A549 (cell line): ENCODE results near the gene IMPDH2. TPM values are rescaled to one million over a fixed set of nuclear protein-coding genes. Genes with fewer than 3 reads are reported as not detected.
A peak's percentile ranks its signal among the peaks of the same experiment; 100 is the strongest.

Experiments
- ATAC-seq, 2 experiments: fragments of 200-7000 bp in 1 of 2; fragments of >200 bp in 1 of 2; cut with Nextera tagmentation in 1 of 2; cut with Tn5 transposase in 1 of 2; 3 replicates each; pipeline versions ENCODE4 v1.8.0 to v1.9.1; 2018 to 2020; ENCODE audit warnings: mild to moderate bottlenecking in 1 of 2, moderate library complexity in 1 of 2
- CTCF ChIA-PET: fragments of 300-600 bp; sonication (Branson Sonifier 250); formaldehyde crosslinking; extraction: SDS; loops from one replicate; lab custom pipeline; 2021; ENCODE audit warnings: antibody characterized with exemption, inconsistent platforms; lab: Yijun Ruan, JAX
- POLR2A ChIA-PET: fragments of 350-600 bp; formaldehyde crosslinking; extraction: SDS; loops from one replicate; lab custom pipeline; 2021; ENCODE audit warnings: antibody characterized with exemption, inconsistent platforms; lab: Yijun Ruan, JAX
- DNase-seq, 2 experiments: peaks; one replicate each; pipeline versions ENCODE4 v3.0.0 to v3.0.0-alpha.2; 2011 to 2016; ENCODE audit warnings: low read depth in 1 of 2, low spot score in 1 of 2
- FAIRE-seq: peaks from 2 replicates; lab custom pipeline; 2011; peaks lifted over from hg19 to GRCh38; lab: Jason Lieb, UNC
- H3K27ac ChIP-seq, 2 experiments: fragments of >200 bp; sonication (Bioruptor Twin); formaldehyde crosslinking; 3 replicates each; pipeline ENCODE4 v1.5.1; 2016 to 2017
- H3K4me1 ChIP-seq: fragments of >200 bp; sonication (Bioruptor Twin); formaldehyde crosslinking; 3 replicates; pipeline ENCODE4 v1.6.1; 2016
- H3K4me2 ChIP-seq: fragments of >200 bp; sonication (Bioruptor Twin); formaldehyde crosslinking; 3 replicates; pipeline ENCODE4 v1.6.1; 2016
- H3K4me3 ChIP-seq: fragments of >200 bp; sonication (Bioruptor Twin); formaldehyde crosslinking; 3 replicates; pipeline ENCODE4 v1.5.1; 2016
- H3K9me3 ChIP-seq: fragments of >200 bp; sonication (Bioruptor Twin); formaldehyde crosslinking; 3 replicates; pipeline ENCODE4 v1.6.1; 2016
- CBX2 ChIP-seq: fragments of 200-600 bp; sonication (generic); IDR thresholded peaks from 2 replicates; pipeline ENCODE4 v1.6.1; 2016; ENCODE audit warnings: low read depth, mild to moderate bottlenecking, borderline replicate concordance
- CBX8 ChIP-seq: fragments of 200-600 bp; sonication (generic); IDR thresholded peaks from 2 replicates; pipeline ENCODE4 v1.6.1; 2016
- CHD2 ChIP-seq: fragments of 150-350 bp; IDR thresholded peaks from 2 replicates; pipeline ENCODE4 v1.6.1; 2014; ENCODE audit warnings: low read length; ENCODE audit not compliant: partially characterized antibody
- CHD4 ChIP-seq: fragments of 200-600 bp; sonication (generic); IDR thresholded peaks from 2 replicates; pipeline ENCODE4 v1.6.1; 2016; ENCODE audit warnings: antibody characterized with exemption, mild to moderate bottlenecking, borderline replicate concordance
- EP300 ChIP-seq, 2 experiments: fragments of >200 bp; sonication (Bioruptor Twin); formaldehyde crosslinking; IDR thresholded peaks; 2 replicates in 1 of 2; 3 replicates in 1 of 2; pipeline ENCODE4 v1.6.1; 2016 to 2017
- FOSB ChIP-seq: fragments of 250-450 bp; sonication (Bioruptor Pico); IDR thresholded peaks from 2 replicates; pipeline ENCODE4 v1.5.0; 2020; ENCODE audit warnings: mild to moderate bottlenecking, moderate library complexity
- FOXS1 ChIP-seq: fragments of 250-450 bp; sonication (Bioruptor Pico); IDR thresholded peaks from 2 replicates; pipeline ENCODE4 v1.5.0; 2020; ENCODE audit warnings: mild to moderate bottlenecking, moderate library complexity
- HEYL ChIP-seq: fragments of 250-450 bp; sonication (Bioruptor Pico); IDR thresholded peaks from 2 replicates; pipeline ENCODE4 v1.8.0; 2021; ENCODE audit warnings: mild to moderate bottlenecking, moderate library complexity
- HOXA7 ChIP-seq: fragments of 250-450 bp; sonication (Bioruptor Pico); IDR thresholded peaks from 2 replicates; pipeline ENCODE4 v1.5.0; 2020; ENCODE audit warnings: mild to moderate bottlenecking, moderate library complexity
- JUNB ChIP-seq: fragments of >200 bp; sonication (Bioruptor Twin); formaldehyde crosslinking; IDR thresholded peaks from 2 replicates; pipeline ENCODE4 v1.6.1; 2016
- KDM5A ChIP-seq: fragments of 200-600 bp; sonication (generic); IDR thresholded peaks from 2 replicates; pipeline ENCODE4 v1.6.1; 2016; ENCODE audit warnings: antibody characterized with exemption, mild to moderate bottlenecking
- MAFK ChIP-seq: fragments of 450-650 bp; IDR thresholded peaks from 2 replicates; pipeline ENCODE4 v1.6.1; 2014; ENCODE audit not compliant: partially characterized antibody
- NPAS2 ChIP-seq: fragments of 250-450 bp; sonication (Bioruptor Pico); IDR thresholded peaks from 2 replicates; pipeline ENCODE4 v1.8.0; 2022; ENCODE audit warnings: mild to moderate bottlenecking, moderate library complexity, borderline replicate concordance
- POLR2A ChIP-seq: IDR thresholded peaks from 2 replicates; pipeline ENCODE4 v1.6.1; 2012; ENCODE audit warnings: mild to moderate bottlenecking, low read length
- RAD21 ChIP-seq, 2 experiments: fragments of >200 bp in 1 of 2; sonication (Bioruptor Twin) in 1 of 2; formaldehyde crosslinking in 1 of 2; IDR thresholded peaks in 1 of 2; conservative IDR thresholded peaks in 1 of 2; 2 replicates in 1 of 2; 3 replicates in 1 of 2; pipeline ENCODE4 v1.6.1; 2012 to 2018; ENCODE audit warnings: inconsistent platforms in 1 of 2
- RCOR1 ChIP-seq: fragments of 150-350 bp; IDR thresholded peaks from 2 replicates; pipeline ENCODE4 v1.6.1; 2014; ENCODE audit warnings: antibody characterized with exemption, low read length, low read depth
- RFX5 ChIP-seq: fragments of 450-650 bp; IDR thresholded peaks from 2 replicates; pipeline ENCODE4 v1.7.1; 2014; ENCODE audit warnings: antibody characterized with exemption, mild to moderate bottlenecking, moderate library complexity
- SMC3 ChIP-seq: fragments of >200 bp; sonication (Bioruptor Twin); formaldehyde crosslinking; IDR thresholded peaks from 3 replicates; pipeline ENCODE4 v1.6.1; 2018; ENCODE audit warnings: inconsistent platforms
- SREBF2 ChIP-seq: fragments of 450-650 bp; IDR thresholded peaks from 2 replicates; pipeline ENCODE4 v1.6.1; 2014; ENCODE audit warnings: mild to moderate bottlenecking, moderate library complexity
- TP53 ChIP-seq: fragments of 250-450 bp; sonication (Bioruptor Pico); IDR thresholded peaks from 2 replicates; pipeline ENCODE4 v1.5.0; 2021; ENCODE audit warnings: mild to moderate bottlenecking, moderate library complexity
- ZNF302 ChIP-seq: fragments of 250-450 bp; sonication (Bioruptor Pico); IDR thresholded peaks from 2 replicates; pipeline ENCODE4 v1.9.0; 2021; ENCODE audit warnings: inconsistent platforms, mild to moderate bottlenecking, moderate library complexity
- whole genome bisulfite sequencing: methylation state at CpG from one replicate; pipeline ENCODE4 v1.1.6; 2017; ENCODE audit errors: missing lambda C conversion rate; 5-methylcytosine and 5-hydroxymethylcytosine counted together
- polyA plus RNA-seq, 4 experiments: library from polyadenylated mRNA; depleted of rRNA in 3 of 4; stranded (reverse); fragments of >200 nt; fragmentation: RNase III in 1 of 4; extraction: RNeasy Plus Mini Kit Qiagen cat#74134 plus additional on column Dnase treatment in 1 of 4; gene quantifications; 2 replicates in 3 of 4; 3 replicates in 1 of 4; pipeline ENCODE4 v1.2.3, GENCODE V29; 2011 to 2017
- TF ChIP-seq, protein P1 (sequence below): IDR thresholded peaks from 2 replicates; pipeline ENCODE4 v1.6.1; 2012; ENCODE audit warnings: low read depth, borderline replicate concordance
- TF ChIP-seq, protein P2 (sequence below): fragments of >200 bp; sonication (Bioruptor Twin); formaldehyde crosslinking; IDR thresholded peaks from 3 replicates; pipeline ENCODE4 v1.5.1; 2016
- TF ChIP-seq, protein P3 (sequence below): IDR thresholded peaks from 2 replicates; pipeline ENCODE4 v1.6.1; 2012
- TF ChIP-seq, protein P4 (sequence below): fragments of 250-450 bp; sonication (Bioruptor Pico); IDR thresholded peaks from 2 replicates; pipeline ENCODE4 v1.5.0; 2021; ENCODE audit warnings: mild to moderate bottlenecking, moderate library complexity, borderline replicate concordance
- TF ChIP-seq, protein P5 (sequence below): fragments of 150-350 bp; IDR thresholded peaks from 2 replicates; pipeline ENCODE4 v1.6.1; 2014; ENCODE audit warnings: low read depth, mild to moderate bottlenecking, low read length

IMPDH2 gene
- polyA plus RNA-seq, 2 of the 4 experiments (the other 2 are of a cell fraction), result 175 to 212 TPM

DNA sequence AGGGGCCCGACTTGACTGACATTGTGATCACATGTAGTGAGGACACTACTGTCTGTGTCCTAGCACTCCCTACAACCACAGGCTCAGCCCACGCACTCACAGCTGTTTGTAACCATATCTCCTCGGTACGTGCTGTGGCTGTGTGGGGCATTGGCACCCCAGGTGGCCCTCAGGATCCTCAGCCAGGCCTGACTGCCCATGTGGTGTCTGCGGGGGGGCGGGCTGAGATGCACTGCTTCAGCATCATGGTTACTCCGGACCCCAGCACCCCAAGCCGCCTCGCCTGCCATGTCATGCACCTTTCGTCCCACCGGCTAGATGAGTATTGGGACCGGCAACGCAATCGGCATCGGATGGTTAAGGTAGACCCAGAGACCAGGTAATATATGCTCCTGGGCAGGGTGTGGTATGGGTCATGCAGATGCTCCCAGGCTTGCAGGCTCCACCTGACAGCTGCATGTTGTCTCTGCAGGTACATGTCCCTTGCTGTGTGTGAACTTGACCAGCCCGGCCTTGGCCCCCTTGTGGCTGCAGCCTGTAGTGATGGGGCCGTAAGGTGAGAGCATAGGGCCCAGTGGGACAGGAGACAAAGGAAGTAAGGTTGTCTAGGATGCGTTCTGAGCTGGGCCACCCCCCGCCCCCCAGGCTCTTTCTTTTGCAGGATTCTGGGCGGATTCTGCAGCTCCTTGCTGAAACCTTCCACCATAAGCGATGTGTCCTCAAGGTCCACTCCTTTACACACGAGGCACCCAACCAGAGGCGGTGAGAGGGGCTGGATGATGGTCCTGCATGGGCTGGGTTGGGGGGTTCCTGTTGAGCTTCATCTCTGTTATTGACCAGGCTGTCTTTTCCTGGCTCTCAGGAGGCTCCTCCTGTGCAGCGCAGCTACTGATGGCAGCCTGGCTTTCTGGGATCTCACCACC, 15.2 kb downstream of the IMPDH2 start (continued):
- TF ChIP-seq RAD21 (conservative IDR thresholded peaks at IDR 0.05 in 1 of 2, IDR thresholded peaks at IDR 0.05 in 1 of 2) (peak; percentile 18 to 28; a peak in 1 of 5 replicates), SREBF2 (no peak), SMC3 (peak; percentile 24; the same call in 1 of the 3 replicates), POLR2A (no peak), CHD4 (no peak), NPAS2 (CRISPR knock-in tag) (no peak), TP53 (no peak), KDM5A (no peak), ZNF302 (CRISPR knock-in tag) (no peak), CBX2 (no peak), JUNB (no peak), RFX5 (no peak), HEYL (CRISPR knock-in tag) (no peak), CHD2 (no peak)
- TF ChIP-seq, protein P1, sequence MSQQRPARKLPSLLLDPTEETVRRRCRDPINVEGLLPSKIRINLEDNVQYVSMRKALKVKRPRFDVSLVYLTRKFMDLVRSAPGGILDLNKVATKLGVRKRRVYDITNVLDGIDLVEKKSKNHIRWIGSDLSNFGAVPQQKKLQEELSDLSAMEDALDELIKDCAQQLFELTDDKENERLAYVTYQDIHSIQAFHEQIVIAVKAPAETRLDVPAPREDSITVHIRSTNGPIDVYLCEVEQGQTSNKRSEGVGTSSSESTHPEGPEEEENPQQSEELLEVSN, result no peak
- TF ChIP-seq, protein P2, sequence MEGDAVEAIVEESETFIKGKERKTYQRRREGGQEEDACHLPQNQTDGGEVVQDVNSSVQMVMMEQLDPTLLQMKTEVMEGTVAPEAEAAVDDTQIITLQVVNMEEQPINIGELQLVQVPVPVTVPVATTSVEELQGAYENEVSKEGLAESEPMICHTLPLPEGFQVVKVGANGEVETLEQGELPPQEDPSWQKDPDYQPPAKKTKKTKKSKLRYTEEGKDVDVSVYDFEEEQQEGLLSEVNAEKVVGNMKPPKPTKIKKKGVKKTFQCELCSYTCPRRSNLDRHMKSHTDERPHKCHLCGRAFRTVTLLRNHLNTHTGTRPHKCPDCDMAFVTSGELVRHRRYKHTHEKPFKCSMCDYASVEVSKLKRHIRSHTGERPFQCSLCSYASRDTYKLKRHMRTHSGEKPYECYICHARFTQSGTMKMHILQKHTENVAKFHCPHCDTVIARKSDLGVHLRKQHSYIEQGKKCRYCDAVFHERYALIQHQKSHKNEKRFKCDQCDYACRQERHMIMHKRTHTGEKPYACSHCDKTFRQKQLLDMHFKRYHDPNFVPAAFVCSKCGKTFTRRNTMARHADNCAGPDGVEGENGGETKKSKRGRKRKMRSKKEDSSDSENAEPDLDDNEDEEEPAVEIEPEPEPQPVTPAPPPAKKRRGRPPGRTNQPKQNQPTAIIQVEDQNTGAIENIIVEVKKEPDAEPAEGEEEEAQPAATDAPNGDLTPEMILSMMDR, result peak; percentile 32
- TF ChIP-seq, protein P3, sequence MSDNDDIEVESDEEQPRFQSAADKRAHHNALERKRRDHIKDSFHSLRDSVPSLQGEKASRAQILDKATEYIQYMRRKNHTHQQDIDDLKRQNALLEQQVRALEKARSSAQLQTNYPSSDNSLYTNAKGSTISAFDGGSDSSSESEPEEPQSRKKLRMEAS, result no peak
- TF ChIP-seq, protein P4, sequence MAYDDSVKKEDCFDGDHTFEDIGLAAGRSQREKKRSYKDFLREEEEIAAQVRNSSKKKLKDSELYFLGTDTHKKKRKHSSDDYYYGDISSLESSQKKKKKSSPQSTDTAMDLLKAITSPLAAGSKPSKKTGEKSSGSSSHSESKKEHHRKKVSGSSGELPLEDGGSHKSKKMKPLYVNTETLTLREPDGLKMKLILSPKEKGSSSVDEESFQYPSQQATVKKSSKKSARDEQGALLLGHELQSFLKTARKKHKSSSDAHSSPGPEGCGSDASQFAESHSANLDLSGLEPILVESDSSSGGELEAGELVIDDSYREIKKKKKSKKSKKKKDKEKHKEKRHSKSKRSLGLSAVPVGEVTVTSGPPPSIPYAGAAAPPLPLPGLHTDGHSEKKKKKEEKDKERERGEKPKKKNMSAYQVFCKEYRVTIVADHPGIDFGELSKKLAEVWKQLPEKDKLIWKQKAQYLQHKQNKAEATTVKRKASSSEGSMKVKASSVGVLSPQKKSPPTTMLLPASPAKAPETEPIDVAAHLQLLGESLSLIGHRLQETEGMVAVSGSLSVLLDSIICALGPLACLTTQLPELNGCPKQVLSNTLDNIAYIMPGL (CRISPR knock-in tag), result no peak
- TF ChIP-seq, protein P5, sequence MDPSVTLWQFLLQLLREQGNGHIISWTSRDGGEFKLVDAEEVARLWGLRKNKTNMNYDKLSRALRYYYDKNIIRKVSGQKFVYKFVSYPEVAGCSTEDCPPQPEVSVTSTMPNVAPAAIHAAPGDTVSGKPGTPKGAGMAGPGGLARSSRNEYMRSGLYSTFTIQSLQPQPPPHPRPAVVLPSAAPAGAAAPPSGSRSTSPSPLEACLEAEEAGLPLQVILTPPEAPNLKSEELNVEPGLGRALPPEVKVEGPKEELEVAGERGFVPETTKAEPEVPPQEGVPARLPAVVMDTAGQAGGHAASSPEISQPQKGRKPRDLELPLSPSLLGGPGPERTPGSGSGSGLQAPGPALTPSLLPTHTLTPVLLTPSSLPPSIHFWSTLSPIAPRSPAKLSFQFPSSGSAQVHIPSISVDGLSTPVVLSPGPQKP, result no peak

DNA sequence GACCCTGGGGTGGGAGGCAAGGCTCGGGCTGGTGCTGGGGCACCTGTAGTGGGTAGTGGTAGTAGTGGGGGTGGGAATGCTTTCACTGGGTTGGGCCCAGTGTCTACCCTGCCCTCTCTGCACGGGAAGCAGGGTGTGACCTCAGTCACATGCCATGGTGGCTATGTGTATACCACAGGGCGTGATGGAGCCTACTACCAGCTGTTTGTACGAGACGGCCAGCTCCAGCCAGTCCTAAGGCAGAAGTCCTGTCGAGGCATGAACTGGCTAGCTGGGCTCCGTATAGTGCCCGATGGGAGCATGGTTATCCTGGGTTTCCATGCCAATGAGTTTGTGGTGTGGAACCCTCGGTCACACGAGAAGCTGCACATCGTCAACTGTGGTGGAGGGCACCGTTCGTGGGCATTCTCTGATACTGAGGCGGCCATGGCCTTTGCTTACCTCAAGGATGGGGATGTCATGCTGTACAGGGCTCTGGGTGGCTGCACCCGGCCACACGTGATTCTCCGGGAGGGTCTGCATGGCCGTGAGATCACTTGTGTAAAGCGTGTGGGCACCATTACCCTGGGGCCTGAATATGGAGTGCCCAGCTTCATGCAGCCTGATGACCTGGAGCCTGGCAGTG, 16.0 kb downstream of the IMPDH2 start:
- Histone ChIP-seq H3K4me1 (peaks cover 10% of the 10 kb centered on the region; the same call in 2 of the 3 replicates), H3K27ac (no peak overlapping the region), H3K9me3 (no peaks in the 10 kb centered on the region), H3K4me2 (no peak overlapping the region), H3K4me3 (no peak overlapping the region)
- ATAC-seq (no peak), FAIRE-seq (no peak), DNase-seq (no peak)
- TF ChIP-seq NPAS2 (CRISPR knock-in tag), result no peak
- no peak for TF ChIP-seq MAFK
- TF ChIP-seq KDM5A, result no peak
- TF ChIP-seq RAD21 (conservative IDR thresholded peaks at IDR 0.05 in 1 of 2, IDR thresholded peaks at IDR 0.05 in 1 of 2), result no peak
- no peak for TF ChIP-seq FOSB (CRISPR knock-in tag)
- no peak for TF ChIP-seq CBX8
- TF ChIP-seq HOXA7 (CRISPR knock-in tag), result no peak
- no peak for TF ChIP-seq FOXS1 (CRISPR knock-in tag)
- no peak for TF ChIP-seq RCOR1
- no peak for TF ChIP-seq EP300 (IDR thresholded peaks at IDR 0.05)
- ChIA-PET POLR2A (interaction anchor here (0.7 kb wide), 1 partner anchor 8 kb away, joined by 3 read pairs; the partner anchor contains the start of gene NDUFAF3), CTCF (interaction anchor here (0.8 to 30.1 kb wide), 10 partner anchors 8 to 436 kb away, joined by 3 to 385 read pairs (median 5); partner anchors contain the start of genes IMPDH2, NDUFAF3, P4HTM and QRICH1)
- 90% methylated on average over 14 of the region's 19 CpGs for WGBS
